Prostate gland (tissue), 2 donors: ENCODE results near the gene TJAP1. TPM values are rescaled to one million over a fixed set of nuclear protein-coding genes. Genes with fewer than 3 reads are reported as not detected.

Source experiments
- DNase-seq: peaks from one replicate; pipeline ENCODE4 v3.0.0-alpha.2; 2019; ENCODE audit warnings: low spot score
- H3K27ac ChIP-seq, 2 donors: fragments of 200-600 bp; sonication (generic); 2 replicates each; pipeline ENCODE4 v1.5.1; 2017 to 2019
- H3K27me3 ChIP-seq: fragments of 200-600 bp; sonication (generic); replicated peaks from 2 replicates; pipeline ENCODE4 v1.5.1; 2019; ENCODE audit not compliant: insufficient read depth
- H3K36me3 ChIP-seq, 2 donors: fragments of 200-600 bp; sonication (generic); 1 replicate in 1 of 2; 2 replicates in 1 of 2; pipeline versions ENCODE4 v1.5.1 to v1.8.1; 2017 to 2019
- H3K4me1 ChIP-seq: fragments of 200-600 bp; sonication (generic); replicated peaks from 2 replicates; pipeline ENCODE4 v1.5.1; 2019
- H3K4me3 ChIP-seq, 2 donors: fragments of 200-600 bp; sonication (generic); 2 replicates each; pipeline ENCODE4 v1.5.1; 2017 to 2019
- H3K9me3 ChIP-seq: fragments of 200-600 bp; sonication (generic); 2 replicates; pipeline ENCODE4 v1.5.1; 2017
- POLR2A ChIP-seq: fragments of 450-650 bp; IDR thresholded peaks from one replicate; pipeline ENCODE4 v1.6.1; 2016; ENCODE audit warnings: antibody characterized with exemption, mild to moderate bottlenecking
- POLR2AphosphoS5 ChIP-seq: sonication (generic); formaldehyde crosslinking; IDR thresholded peaks from one replicate; pipeline ENCODE4 v1.6.1; 2017; ENCODE audit warnings: antibody characterized with exemption
- WGBS: methylation state at CpG from one replicate; pipeline ENCODE4 v1.1.5; 2018; 5-methylcytosine and 5-hydroxymethylcytosine counted together
- intact Hi-C: fragments of 100-400 bp; cut with DNase I; formaldehyde crosslinking; loops from one replicate; pipeline ENCODE4 v1.14.2; 2022
- total RNA-seq, 2 donors: library from RNA; depleted of rRNA; stranded (reverse); fragments of >200 nt; gene quantifications; one replicate each; pipeline ENCODE4 v1.1.0, GENCODE V29; 2016
- TF ChIP-seq, protein P1 (sequence below), 4 experiments: fragments of 200-600 bp in 2 of 4; fragments of 450-650 bp in 2 of 4; sonication (generic) in 2 of 4; IDR thresholded peaks; 1 replicate in 3 of 4; 2 replicates in 1 of 4; pipeline ENCODE4 v1.5.1; 2016 to 2019; ENCODE audit warnings: antibody characterized with exemption in 4 of 4, mild to moderate bottlenecking in 2 of 4, moderate library complexity in 2 of 4

The TJAP1 gene
- total RNA-seq, 2 donors from 2014 or later: 29.1 to 51.6 TPM

- H3K4me3 ChIP-seq: no peak overlapping the region
- no peaks in the 10 kb centered on the region for H3K4me1 ChIP-seq
- 92% methylated on average over 16 of the region's 16 CpGs for WGBS
- intact Hi-C loops: no loop called here
- DNase-seq: no peak
- H3K36me3 ChIP-seq: peaks cover 4 to 16% of the 10 kb centered on the region in 2 donors
- no peak for TF ChIP-seq POLR2A
- no peak for TF ChIP-seq POLR2AphosphoS5
- no peaks in the 10 kb centered on the region for H3K9me3 ChIP-seq
- no peaks in the 10 kb centered on the region for H3K27me3 ChIP-seq
- no peak overlapping the region for H3K27ac ChIP-seq
These were observed 29.8 kb upstream of the TJAP1 start for GRCh38 chr6:43447604-43448003.

DNA sequence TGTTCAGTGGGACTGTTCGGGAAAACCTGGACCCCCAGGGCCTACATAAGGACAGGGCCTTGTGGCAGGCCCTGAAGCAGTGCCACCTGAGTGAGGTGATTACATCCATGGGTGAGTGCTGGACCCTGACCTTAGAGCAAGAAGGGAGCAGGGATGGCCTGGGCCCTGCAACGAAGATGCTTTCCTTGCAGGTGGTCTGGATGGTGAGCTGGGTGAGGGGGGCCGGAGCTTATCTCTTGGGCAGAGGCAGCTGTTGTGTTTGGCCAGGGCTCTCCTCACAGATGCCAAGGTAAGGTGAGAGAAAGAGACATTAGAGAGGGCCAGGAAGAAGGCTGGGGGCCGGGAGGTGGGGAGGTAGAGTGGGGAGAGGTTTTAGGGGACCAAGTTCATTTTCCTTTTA, 28.5 kb upstream of the TJAP1 start:
- Histone ChIP-seq H3K27ac (no peak overlapping the region), H3K4me1 (no peaks in the 10 kb centered on the region), H3K9me3 (no peaks in the 10 kb centered on the region), H3K4me3 (no peak overlapping the region), H3K36me3 (peaks cover 0 to 16% of the 10 kb centered on the region in 2 donors), H3K27me3 (no peaks in the 10 kb centered on the region)
- DNase-seq: no peak
- 86% methylated on average over 4 of the region's 4 CpGs for WGBS
- TF ChIP-seq POLR2AphosphoS5 (no peak), POLR2A (no peak)
- TF ChIP-seq, protein P1, sequence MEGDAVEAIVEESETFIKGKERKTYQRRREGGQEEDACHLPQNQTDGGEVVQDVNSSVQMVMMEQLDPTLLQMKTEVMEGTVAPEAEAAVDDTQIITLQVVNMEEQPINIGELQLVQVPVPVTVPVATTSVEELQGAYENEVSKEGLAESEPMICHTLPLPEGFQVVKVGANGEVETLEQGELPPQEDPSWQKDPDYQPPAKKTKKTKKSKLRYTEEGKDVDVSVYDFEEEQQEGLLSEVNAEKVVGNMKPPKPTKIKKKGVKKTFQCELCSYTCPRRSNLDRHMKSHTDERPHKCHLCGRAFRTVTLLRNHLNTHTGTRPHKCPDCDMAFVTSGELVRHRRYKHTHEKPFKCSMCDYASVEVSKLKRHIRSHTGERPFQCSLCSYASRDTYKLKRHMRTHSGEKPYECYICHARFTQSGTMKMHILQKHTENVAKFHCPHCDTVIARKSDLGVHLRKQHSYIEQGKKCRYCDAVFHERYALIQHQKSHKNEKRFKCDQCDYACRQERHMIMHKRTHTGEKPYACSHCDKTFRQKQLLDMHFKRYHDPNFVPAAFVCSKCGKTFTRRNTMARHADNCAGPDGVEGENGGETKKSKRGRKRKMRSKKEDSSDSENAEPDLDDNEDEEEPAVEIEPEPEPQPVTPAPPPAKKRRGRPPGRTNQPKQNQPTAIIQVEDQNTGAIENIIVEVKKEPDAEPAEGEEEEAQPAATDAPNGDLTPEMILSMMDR (IDR thresholded peaks at IDR 0.05): no peak
- intact Hi-C loops: no loop called here

DNA sequence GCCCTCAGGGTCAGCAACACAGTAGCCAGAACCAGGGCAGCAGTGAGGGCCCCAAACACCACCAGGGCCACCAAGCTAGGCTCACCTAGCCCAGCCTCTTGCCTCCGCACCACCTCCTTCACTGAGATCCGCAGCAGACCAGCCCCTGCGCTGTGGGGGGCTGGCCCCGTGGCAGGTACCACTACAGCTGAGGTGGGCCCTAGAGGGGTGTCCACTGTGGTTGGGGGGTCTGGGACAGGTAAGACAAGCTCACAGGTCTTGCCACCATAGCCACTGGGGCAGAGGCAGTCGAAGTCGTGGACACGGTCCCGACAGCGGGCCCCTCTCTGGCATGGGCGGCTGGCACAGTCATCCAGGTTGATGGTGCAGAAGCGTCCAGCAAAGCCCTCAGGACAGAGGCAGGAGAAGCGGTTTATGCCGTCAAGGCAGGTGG, 26.7 kb upstream of the TJAP1 start:
- DNase-seq: no peak
- intact Hi-C loops: no loop called here
- H3K9me3 ChIP-seq: no peaks in the 10 kb centered on the region
- TF ChIP-seq, protein P1 (IDR thresholded peaks at IDR 0.05): no peak
- TF ChIP-seq POLR2AphosphoS5: no peak
- no peak for TF ChIP-seq POLR2A
- H3K27ac ChIP-seq: no peak overlapping the region
- no peaks in the 10 kb centered on the region for H3K27me3 ChIP-seq
- no peaks in the 10 kb centered on the region for H3K4me1 ChIP-seq
- WGBS: 86% methylated on average over 13 of the region's 13 CpGs
- H3K36me3 ChIP-seq: peaks cover 0 to 16% of the 10 kb centered on the region in 2 donors
- no peak overlapping the region for H3K4me3 ChIP-seq

- no peak overlapping the region for H3K27ac ChIP-seq
- no peaks in the 10 kb centered on the region for H3K4me1 ChIP-seq
- TF ChIP-seq, protein P1 (IDR thresholded peaks at IDR 0.05): no peak
- TF ChIP-seq POLR2A (no peak), POLR2AphosphoS5 (no peak)
- no peaks in the 10 kb centered on the region for H3K9me3 ChIP-seq
- no peak overlapping the region for H3K4me3 ChIP-seq
- H3K36me3 ChIP-seq: peaks cover 0 to 16% of the 10 kb centered on the region in 2 donors
- intact Hi-C loops: no loop called here
- WGBS: 71% methylated on average over 4 of the region's 4 CpGs
- H3K27me3 ChIP-seq: no peaks in the 10 kb centered on the region
- DNase-seq: no peak
These were observed 26.0 kb upstream of the TJAP1 start for GRCh38 chr6:43451348-43451747.

- H3K27ac ChIP-seq: no peak overlapping the region
- H3K27me3 ChIP-seq: no peaks in the 10 kb centered on the region
- no peak overlapping the region for H3K4me3 ChIP-seq
- no peaks in the 10 kb centered on the region for H3K9me3 ChIP-seq
- peaks cover 0 to 16% of the 10 kb centered on the region in 2 donors for H3K36me3 ChIP-seq
- intact Hi-C loops: no loop called here
- 73% methylated on average over 8 of the region's 8 CpGs for WGBS
- DNase-seq: no peak
- H3K4me1 ChIP-seq: no peaks in the 10 kb centered on the region
- TF ChIP-seq POLR2AphosphoS5 (no peak), POLR2A (no peak)
- TF ChIP-seq, protein P1 (IDR thresholded peaks at IDR 0.05): no peak
These were observed 25.4 kb upstream of the TJAP1 start for GRCh38 chr6:43451939-43452338.
